Skeletal muscle satellite cell (primary cell): ENCODE data around the gene TAF1D.
"Not testable (repeated sequence)": the region's sequence is repeated elsewhere in the genome, so short reads cannot be mapped to it uniquely, and the experiment has no call there.

Experiments used
- H3K27me3 ChIP-seq: 2 replicates; pipeline ENCODE4 v1.7.0; 2013; ENCODE audit warnings: low read length; ENCODE audit not compliant: control insufficient read depth, insufficient read depth
- H3K36me3 ChIP-seq: 2 replicates; pipeline ENCODE4 v1.7.0; 2013; ENCODE audit warnings: mild to moderate bottlenecking, control low read depth, low read length; ENCODE audit not compliant: insufficient read depth
- H3K4me1 ChIP-seq: 2 replicates; pipeline ENCODE4 v1.7.0; 2013; ENCODE audit warnings: low read length; ENCODE audit not compliant: control insufficient read depth, insufficient read depth
- H3K4me2 ChIP-seq: 2 replicates; pipeline ENCODE4 v1.7.0; 2013; ENCODE audit warnings: mild to moderate bottlenecking, low read length
- H3K4me3 ChIP-seq: 2 replicates; pipeline ENCODE4 v1.7.0; 2013; ENCODE audit warnings: low read length
- H3K9ac ChIP-seq: 2 replicates; pipeline ENCODE4 v1.7.0; 2013; ENCODE audit warnings: mild to moderate bottlenecking, low read depth, low read length, moderate library complexity
- H3K9me3 ChIP-seq: replicated peaks from 2 replicates; pipeline ENCODE4 v1.7.0; 2013; ENCODE audit warnings: mild to moderate bottlenecking, control low read depth, low read length

TAF1D gene

DNA sequence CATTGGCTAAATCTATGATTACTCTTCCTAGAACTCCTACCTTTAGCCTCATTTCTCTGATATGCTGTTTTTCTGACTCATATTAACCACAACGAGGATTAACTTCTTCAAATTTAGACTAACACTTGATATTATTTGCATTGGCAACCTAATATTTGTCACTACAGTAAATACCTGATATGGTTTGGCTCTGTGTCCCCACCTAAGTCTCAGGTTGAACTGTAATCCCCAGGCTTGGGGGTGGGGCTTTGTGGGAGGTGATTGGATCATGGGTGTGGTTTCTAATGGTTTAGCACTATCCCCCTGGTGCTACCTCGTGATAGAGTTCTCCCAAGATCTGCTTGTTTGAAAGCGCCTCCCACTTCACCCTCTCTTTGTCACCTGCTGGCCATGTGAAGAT is 25.7 kb upstream of the TAF1D start:
- Histone ChIP-seq H3K9ac (no peak overlapping the region), H3K4me1 (no peaks in the 10 kb centered on the region), H3K27me3 (no peaks in the 10 kb centered on the region), H3K4me3 (no peak overlapping the region), H3K4me2 (no peak overlapping the region), H3K36me3 (peaks cover 9% of the 10 kb centered on the region), H3K9me3 (no peaks in the 10 kb centered on the region)

- Histone ChIP-seq H3K9me3 (no peaks in the 10 kb centered on the region), H3K27me3 (no peaks in the 10 kb centered on the region), H3K4me3 (no peak overlapping the region), H3K4me2 (no peak overlapping the region), H3K36me3 (peaks cover 9% of the 10 kb centered on the region), H3K4me1 (no peaks in the 10 kb centered on the region), H3K9ac (no peak overlapping the region)
Observed at GRCh38 chr11:93766504-93766903, 25.2 kb upstream of the TAF1D start.

- Histone ChIP-seq H3K27me3 (no peaks in the 10 kb centered on the region), H3K9me3 (no peaks in the 10 kb centered on the region), H3K36me3 (peaks cover 9% of the 10 kb centered on the region), H3K4me3 (no peak overlapping the region), H3K4me2 (no peak overlapping the region), H3K4me1 (no peaks in the 10 kb centered on the region), H3K9ac (no peak overlapping the region)
Observed at GRCh38 chr11:93765551-93765950, 24.3 kb upstream of the TAF1D start.

DNA sequence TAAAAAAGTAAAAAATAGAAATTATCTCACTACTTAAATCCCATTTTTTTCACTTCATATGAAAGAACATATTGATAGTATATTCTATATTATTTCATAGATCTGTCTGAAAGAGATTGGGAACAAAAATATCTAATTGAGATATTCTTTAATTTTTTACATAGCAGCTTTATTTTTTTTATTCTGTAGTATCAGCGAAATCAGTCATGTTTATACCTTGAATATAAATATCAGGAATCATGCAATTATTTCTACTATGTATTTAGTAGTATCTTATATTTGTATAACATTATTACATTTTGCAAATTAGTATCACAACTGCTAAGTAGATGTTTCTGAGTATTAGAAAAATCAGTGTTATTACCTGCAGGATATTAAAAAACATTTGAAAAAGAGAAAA is 20.6 kb upstream of the TAF1D start:
- Histone ChIP-seq H3K9ac (no peak overlapping the region), H3K4me2 (no peak overlapping the region), H3K9me3 (no peaks in the 10 kb centered on the region), H3K4me1 (no peaks in the 10 kb centered on the region), H3K4me3 (no peak overlapping the region), H3K27me3 (no peaks in the 10 kb centered on the region), H3K36me3 (peaks cover 18% of the 10 kb centered on the region)

GRCh38 chr11:93759123-93759522 is 17.8 kb upstream of the TAF1D start:
- not testable (repeated sequence) for H3K4me3 ChIP-seq
- peaks cover 21% of the 10 kb centered on the region for H3K36me3 ChIP-seq

DNA sequence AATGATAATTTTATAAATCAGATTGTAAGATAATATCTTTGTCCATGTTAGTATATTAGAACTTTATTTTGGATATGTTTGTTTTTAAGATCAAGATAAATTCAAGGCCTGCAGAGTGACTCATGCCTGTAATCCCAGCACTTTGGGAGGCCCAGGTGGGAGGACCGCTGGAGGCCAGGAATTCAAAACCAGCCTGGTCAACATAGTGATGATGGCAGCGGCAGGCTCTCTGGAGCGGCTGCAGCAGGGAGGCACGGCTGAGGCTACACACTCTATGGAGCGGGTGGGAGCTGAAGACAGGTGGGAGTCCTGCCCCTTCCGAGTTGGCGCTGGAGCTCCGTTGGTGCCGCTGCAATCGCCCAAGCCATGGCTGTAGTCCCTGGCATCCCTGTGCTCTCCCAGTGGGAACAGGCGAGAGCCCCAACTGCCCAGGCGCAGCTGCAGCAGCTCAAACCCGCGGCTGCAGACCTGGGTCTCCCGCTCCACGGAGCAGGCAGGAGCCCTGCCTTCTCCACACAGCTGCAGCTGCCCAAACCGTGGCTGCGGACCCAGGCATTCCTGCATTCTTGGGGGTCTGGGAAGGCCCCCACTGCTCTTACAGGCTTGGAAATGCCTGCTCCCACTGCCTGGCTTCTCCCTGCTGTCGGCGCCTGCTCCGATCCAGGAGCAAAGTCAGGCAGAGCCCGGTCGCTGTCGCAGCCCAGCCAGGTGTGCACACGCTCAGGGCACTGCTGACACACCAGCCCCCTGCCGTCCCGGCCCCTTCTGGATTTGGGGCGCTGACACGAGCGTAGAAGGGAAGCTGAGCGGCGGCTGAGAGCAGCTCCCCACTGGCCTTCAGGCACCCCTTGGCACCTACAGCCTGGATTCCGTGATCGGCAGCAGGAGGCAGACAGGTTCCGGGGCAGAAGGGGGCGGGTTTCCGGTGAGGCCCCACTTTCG is 16.9 kb upstream of the TAF1D start:
- H3K9me3 ChIP-seq, result no peaks in the 10 kb centered on the region
- no peaks in the 10 kb centered on the region for H3K4me1 ChIP-seq
- no peaks in the 10 kb centered on the region for H3K27me3 ChIP-seq
- H3K4me2 ChIP-seq, result no peak overlapping the region
- H3K36me3 ChIP-seq, result peaks cover 18% of the 10 kb centered on the region
- no peak overlapping the region for H3K4me3 ChIP-seq
- H3K9ac ChIP-seq, result no peak overlapping the region

More at GRCh38 chr11:93759123-93759522, 17.8 kb upstream of the TAF1D start:
- not testable (repeated sequence) for H3K9me3 ChIP-seq, H3K4me1 ChIP-seq, H3K4me2 ChIP-seq, H3K9ac ChIP-seq, H3K27me3 ChIP-seq

- Histone ChIP-seq H3K4me2 (no peak overlapping the region), H3K4me3 (no peak overlapping the region), H3K9me3 (no peaks in the 10 kb centered on the region), H3K36me3 (peaks cover 15% of the 10 kb centered on the region), H3K9ac (no peak overlapping the region), H3K4me1 (no peaks in the 10 kb centered on the region), H3K27me3 (no peaks in the 10 kb centered on the region)
Observed at GRCh38 chr11:93757301-93757700, 16.0 kb upstream of the TAF1D start.

- H3K9me3 ChIP-seq, result no peaks in the 10 kb centered on the region
- no peak overlapping the region for H3K9ac ChIP-seq
- no peaks in the 10 kb centered on the region for H3K27me3 ChIP-seq
- H3K4me2 ChIP-seq, result no peak overlapping the region
- H3K36me3 ChIP-seq, result peaks cover 13% of the 10 kb centered on the region
- no peaks in the 10 kb centered on the region for H3K4me1 ChIP-seq
- no peak overlapping the region for H3K4me3 ChIP-seq
Observed at GRCh38 chr11:93756748-93757147, 15.5 kb upstream of the TAF1D start.

DNA sequence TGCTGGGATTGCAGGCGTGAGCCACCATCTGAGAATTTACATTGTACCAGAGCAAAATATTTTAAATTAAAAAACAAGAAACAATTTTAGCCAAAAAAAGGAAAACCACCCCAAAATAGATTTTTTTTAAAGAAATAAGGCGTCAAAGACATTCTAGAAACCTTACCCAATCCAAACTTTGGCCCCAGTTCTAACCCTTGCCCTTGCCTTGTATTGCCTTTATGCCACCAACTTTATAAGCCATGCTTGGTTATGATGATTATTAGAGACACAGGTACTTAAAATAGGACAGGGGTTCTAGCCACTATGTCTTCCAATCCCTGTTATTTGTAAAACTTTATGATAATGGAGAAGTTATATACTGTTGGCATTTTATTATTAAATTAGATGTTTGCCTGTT is 11.9 kb upstream of the TAF1D start:
- Histone ChIP-seq H3K9me3 (no peaks in the 10 kb centered on the region), H3K4me1 (no peaks in the 10 kb centered on the region), H3K27me3 (no peaks in the 10 kb centered on the region), H3K36me3 (peaks cover 7% of the 10 kb centered on the region), H3K4me2 (no peak overlapping the region), H3K4me3 (no peak overlapping the region), H3K9ac (no peak overlapping the region)

DNA sequence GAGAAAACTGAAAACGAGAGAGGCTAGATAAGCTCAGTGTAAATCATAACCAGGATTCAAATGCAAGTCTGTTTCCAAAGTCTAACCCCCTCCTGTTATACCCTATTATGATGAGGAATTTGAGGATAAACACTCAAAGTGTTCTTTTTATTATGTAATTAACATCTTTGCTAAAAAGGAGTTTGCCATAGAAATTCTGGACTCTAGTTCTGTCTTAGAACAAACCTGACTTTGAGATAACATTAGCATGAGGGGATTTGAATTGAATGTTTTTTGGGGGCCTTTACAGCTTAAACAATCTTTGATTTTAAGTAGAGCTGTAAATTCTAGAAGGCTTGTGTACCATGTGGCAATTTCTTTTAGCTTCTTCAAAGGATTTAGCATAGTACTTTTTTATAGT is 9.7 kb upstream of the TAF1D start:
- peaks cover 4% of the 10 kb centered on the region for H3K36me3 ChIP-seq
- no peaks in the 10 kb centered on the region for H3K9me3 ChIP-seq
- no peaks in the 10 kb centered on the region for H3K27me3 ChIP-seq
- no peak overlapping the region for H3K4me2 ChIP-seq
- H3K4me1 ChIP-seq, result no peaks in the 10 kb centered on the region
- H3K9ac ChIP-seq, result no peak overlapping the region
- no peak overlapping the region for H3K4me3 ChIP-seq

GRCh38 chr11:93747122-93747521 is 5.8 kb upstream of the TAF1D start:
- Histone ChIP-seq H3K4me2 (no peak overlapping the region), H3K36me3 (peaks cover 4% of the 10 kb centered on the region), H3K9me3 (no peaks in the 10 kb centered on the region), H3K27me3 (no peaks in the 10 kb centered on the region), H3K9ac (no peak overlapping the region), H3K4me3 (no peak overlapping the region), H3K4me1 (no peaks in the 10 kb centered on the region)

DNA sequence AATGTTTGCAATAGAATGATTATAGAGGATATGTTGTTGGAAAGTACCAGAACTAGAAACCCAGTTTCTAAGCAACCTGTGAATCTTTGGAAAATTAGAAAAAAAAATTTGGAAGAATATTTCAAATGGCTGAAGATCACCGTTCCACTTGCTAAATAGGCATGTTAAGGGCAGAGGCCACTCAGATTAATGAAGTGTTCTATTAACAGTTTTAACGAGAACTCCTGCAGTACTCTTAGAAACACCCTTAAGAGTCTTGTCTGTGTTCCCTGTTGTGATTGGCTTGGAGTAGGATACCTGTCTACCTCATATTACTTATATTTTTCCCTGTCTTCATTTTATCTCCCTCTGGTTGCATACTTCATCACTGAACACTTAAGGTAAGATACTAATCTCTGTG is 4.8 kb upstream of the TAF1D start:
- Histone ChIP-seq H3K4me3 (no peak overlapping the region), H3K9ac (no peak overlapping the region), H3K4me2 (no peak overlapping the region), H3K9me3 (no peaks in the 10 kb centered on the region), H3K27me3 (no peaks in the 10 kb centered on the region), H3K36me3 (peaks cover 6% of the 10 kb centered on the region), H3K4me1 (no peaks in the 10 kb centered on the region)
